ENCODE measurements around the gene PSME3.

DNA sequence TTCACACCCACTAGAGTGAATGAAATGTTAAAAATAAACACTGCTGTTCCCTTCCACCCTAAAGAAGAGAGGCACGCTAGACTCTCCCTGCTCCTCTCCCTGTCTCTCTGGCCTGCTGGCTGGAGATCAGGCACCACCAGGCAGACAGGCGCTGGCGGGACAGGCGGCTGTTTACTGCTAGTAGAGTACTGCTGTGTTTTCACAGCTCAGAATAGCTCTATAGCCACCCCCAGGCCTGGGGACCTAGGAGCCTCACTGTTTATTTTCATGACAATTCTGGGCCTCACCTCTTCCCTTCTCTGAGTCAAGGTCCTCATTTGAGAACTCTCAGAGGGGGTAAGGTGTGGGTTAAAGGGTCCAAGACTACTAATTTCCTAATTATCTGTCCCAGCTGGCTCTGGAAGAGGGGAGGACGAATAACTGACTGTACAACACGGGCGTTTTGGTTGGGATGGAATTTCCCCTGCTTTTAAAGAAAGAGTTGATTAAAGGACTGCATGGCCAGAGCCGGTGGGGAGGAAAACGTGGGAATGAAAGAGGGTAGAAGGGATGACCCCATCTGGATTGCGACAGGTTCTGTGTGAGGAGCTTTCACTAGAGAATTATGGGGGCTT lies 58.4 kb downstream of the PSME3 start:
- TF ChIP-seq, protein P1, sequence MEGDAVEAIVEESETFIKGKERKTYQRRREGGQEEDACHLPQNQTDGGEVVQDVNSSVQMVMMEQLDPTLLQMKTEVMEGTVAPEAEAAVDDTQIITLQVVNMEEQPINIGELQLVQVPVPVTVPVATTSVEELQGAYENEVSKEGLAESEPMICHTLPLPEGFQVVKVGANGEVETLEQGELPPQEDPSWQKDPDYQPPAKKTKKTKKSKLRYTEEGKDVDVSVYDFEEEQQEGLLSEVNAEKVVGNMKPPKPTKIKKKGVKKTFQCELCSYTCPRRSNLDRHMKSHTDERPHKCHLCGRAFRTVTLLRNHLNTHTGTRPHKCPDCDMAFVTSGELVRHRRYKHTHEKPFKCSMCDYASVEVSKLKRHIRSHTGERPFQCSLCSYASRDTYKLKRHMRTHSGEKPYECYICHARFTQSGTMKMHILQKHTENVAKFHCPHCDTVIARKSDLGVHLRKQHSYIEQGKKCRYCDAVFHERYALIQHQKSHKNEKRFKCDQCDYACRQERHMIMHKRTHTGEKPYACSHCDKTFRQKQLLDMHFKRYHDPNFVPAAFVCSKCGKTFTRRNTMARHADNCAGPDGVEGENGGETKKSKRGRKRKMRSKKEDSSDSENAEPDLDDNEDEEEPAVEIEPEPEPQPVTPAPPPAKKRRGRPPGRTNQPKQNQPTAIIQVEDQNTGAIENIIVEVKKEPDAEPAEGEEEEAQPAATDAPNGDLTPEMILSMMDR (IDR thresholded peaks at IDR 0.05), result no peak
- no peak for TF ChIP-seq POLR2A (IDR thresholded peaks at IDR 0.05)

Measured in heart left ventricle (tissue), 13 donors.